HG03571 (cell line): ENCODE results near the gene PXMP2.
A peak's percentile ranks its signal among the peaks of the same experiment; 100 is the strongest.

Experiments
- ATAC-seq: cut with Tn5 transposase; IDR thresholded peaks from one replicate; pipeline ENCODE4 v1.9.1; 2021; ENCODE audit not compliant: unreplicated experiment

PXMP2 gene

DNA sequence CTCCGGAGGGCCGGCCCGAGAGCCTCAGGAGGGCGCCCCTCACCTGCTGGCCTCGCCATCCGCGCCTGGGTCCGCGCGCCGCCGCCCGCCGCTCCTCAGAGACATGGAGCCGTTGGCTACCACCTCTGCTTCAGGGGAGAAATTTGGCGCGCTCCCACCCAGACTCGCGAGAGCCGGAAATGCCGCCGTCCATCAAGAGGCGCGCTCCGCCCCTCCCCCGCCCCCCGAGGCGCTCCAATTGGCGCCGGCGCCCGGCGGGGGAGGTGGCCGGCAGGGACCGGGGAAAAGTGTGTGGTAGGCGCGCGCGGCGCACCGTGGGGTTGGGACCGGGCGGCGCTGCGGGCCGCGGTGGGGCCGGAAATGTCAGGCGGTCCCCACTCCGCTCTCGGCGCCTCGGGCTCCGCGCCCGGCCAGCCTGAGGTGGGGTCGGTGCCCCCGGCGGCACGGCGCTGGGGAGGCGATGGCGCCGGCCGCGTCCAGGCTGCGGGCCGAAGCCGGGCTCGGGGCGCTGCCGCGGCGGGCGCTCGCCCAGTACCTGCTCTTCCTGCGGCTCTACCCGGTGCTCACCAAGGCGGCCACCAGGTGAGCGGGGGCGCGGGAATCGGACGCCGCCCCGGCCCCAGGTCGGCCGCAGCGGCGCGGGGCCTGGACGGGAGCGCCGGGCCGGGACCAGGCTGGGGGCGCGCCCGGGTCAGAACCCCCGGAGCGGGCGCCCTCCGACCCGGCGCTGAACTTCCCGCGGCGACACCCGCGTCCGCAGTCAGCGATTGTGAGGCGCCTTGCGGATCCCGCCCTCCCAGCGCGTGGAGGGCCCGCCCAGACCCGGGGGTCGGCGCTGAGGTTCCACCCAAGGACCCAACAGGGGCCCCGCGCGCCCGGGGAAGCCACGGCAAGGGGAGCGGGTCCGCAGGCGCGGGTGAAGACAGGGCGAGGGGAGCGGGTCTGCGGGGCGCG is at the start of gene PXMP2, which contains the start of gene POLE:
PXMP2 (plus strand) TSS at position 377 of the 954 bp plus-strand sequence; CDS start at position 461, 84 bp downstream.
POLE (minus strand) TSS at position 132 of the 954 bp plus-strand sequence; CDS start at position 105, 27 bp downstream.
- ATAC-seq: peak; percentile 84

DNA sequence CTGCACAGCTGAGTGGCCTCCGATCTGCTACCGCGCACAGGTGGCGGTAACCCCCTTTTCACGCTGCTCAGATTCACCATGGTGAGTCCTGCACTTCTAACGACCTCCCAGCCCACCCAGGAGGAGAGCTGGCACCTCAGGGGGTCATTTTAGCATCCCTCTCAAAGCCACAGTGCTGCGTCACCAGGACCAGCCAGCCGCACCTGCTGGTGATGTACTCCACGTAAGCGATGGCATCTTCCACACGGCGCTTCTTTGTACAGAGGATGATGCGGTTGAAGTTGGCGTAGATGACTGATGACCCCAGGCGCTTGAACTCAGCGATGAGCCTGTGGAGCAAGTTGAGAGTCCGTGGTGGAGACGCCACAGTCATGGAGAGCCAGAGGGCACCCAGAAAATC is 49.6 kb upstream of the PXMP2 start:
- ATAC-seq: no peak

DNA sequence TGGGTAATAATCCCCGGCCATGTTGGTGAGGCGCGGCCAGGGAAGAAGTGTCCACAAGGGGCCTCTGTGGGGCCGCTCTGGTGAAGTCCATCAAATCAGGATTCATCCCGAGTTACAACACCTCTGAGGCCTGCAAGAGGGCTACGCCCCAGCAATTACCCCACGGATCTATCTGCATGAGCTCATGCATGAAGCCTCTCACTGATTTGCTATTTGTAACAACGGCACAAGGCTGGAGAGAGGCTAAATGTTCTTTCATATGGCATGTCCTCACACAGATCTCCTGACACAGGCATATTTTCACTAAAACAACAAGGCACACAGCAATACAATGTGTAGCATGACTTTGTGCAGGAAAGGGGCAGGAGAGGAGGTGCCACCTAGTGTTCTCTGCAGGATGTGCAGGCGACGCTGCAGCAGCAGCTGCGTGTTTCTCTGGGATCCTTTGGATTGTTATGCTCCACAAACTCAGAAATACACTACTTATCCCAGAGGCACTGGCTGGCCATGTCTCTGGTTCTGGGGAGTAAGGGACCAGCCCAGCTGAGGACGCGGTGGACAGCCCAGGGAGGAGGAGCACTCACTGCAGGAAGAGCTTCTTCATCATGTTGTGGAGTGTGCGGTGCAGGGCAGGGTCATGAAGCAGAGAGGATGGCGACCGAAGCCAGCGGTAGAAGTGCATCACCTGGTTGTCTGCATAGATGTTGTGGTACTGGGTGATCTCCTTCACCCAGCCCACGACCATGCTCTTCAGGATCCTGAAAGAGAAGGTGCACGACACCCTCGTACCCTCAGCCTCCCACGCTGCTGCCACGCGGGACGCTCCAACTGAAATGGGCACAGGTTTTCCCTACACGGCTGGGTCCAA is 48.6 kb upstream of the PXMP2 start:
- no peak for ATAC-seq

DNA sequence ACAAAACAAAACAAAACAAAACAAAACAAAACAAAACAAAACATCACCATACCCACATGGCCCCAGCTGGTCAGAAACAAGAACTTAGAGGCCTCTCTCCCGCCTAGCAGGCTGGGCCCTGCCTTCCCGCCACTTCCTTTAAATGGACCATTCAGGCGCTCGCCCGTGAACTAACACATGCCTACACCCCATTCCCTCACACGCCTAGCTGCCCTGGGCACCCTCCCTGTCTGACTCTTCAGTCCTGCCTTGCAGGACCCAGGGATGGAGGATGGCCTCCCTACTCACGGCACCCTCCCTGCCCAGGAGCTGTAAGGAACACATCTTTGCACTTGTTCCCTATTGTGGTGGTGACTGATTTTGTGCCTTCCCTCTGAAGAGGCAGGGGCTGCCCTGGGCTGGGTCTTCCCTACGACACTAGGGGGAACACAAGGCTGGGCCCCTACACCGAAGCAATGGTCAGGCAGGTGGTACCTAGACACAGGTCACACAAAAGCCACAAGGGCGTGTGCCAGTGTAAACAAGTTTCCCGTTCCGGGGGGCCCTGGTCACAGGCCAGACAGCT is 47.3 kb upstream of the PXMP2 start:
- ATAC-seq: no peak

DNA sequence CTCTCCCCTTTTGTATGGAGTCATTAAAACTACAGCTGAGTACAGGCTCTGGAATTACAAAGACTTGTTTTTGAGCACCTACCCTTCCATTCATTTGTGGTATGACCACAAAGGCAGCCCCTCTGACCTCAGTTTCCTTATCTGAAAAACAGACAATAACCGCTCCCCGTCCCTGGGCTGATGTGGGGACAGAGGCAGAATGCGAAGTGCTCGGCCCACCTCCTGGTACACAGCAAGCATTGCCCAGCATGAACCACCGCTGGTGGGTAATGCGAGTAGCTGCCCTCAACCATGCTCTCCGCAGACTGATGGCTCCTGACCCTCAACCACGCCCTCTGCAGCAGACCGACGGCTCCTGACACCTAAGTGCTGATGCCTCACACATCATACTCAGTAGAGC is 46.5 kb upstream of the PXMP2 start:
- no peak for ATAC-seq

DNA sequence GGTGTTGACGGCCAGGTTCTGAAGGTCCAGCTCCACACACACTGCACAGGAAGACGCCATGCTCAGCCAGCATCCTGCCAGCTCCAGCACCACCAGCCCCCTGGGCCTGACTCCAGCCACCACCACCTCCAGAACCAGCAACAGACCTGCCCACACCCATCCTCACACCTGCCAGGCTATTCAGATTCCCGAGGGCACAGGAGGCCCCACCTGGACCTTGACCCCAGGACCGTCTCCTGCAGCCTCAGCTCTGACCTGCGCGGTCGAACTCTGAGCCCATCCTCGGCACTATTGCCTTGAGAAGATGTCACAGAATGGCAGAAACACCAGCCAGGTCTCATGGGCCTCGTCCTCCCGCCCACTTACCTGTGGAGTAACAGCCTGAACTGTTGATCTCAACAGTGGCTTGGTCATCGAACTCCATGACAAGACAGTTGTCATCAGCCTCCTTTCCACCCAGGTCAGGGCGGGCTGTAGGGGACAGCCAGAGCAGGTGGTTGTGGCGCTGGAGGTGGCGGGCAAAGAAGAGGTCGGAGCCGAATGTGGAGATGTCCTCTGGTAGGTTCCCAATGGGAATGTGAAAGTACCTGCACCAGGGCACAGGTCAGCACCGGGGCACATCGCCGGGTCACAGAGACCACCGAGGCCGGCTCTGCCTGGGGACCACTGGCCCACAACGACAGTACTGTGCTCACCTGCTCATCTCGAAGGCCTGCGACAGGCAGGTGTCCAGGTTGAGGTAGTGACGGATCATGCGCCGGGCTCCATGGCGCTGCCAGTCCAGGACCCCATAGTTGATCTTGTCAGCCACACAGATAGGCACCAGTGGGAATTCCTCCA is 45.4 kb upstream of the PXMP2 start:
- ATAC-seq: no peak

DNA sequence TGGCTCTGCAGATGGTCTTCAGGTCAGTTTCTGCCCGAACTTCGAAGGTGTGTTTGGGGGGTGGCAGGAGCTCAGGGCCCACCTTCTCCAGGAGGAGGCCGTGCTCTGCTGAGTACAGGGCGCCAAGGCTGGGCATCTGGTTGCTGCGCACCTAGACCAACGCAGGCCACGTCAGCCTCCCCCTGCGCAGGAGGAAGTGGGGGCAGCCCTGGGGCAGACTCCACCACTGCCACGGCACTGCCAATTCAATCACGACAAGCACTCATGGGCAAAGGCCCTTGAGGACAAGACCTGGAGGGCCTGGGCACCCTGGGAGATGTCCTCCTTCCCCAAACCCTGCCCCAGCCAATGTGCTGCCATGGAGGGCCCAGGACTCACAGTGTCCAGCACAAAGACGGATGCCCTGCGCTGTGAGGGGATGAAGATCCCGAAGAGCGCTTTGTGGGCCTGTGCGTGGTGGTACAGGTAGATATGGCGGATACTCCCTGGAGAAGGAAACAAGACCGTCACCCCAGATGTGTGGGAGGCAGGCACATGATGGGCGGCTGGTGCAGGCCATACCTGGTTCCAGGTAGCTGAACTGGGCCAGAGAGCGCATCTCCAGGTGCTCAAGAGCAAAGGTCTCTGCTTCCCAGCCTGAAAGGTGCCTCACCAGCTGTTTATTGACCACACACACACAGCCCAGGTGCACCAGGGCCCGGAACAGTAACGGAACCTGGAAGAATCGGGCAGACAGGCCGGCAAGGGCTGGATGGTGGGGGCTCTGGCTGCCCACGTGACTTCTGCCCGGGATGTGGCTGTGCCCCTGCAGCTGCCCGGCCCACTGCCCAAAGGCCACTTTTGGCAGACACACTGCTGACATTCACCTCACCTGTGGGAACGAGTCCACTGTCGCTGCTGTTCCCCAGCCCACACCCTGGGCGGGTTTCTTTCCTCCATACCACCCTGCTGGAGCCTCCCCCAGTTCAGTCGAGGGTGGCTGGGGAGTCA is 44.2 kb upstream of the PXMP2 start:
- ATAC-seq: no peak

DNA sequence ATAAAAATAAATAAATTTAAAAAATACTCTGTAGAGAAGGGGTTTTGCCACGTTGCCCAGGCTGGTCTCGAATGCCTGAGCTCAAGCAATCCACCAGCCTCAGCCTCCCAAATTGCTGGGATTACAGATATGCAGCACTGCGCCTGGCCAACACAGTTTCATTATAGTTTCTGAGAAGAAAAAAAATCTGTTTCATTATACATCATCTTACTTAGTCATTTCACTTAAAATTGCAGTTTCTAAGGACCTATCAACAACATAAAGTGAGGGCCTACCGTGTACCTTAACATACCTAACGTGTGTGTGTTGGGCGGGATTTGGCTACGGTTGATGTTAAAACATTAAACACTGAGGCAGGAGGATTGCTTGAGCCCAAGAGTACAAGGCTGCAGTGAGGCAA is 40.5 kb upstream of the PXMP2 start:
- no peak for ATAC-seq

DNA sequence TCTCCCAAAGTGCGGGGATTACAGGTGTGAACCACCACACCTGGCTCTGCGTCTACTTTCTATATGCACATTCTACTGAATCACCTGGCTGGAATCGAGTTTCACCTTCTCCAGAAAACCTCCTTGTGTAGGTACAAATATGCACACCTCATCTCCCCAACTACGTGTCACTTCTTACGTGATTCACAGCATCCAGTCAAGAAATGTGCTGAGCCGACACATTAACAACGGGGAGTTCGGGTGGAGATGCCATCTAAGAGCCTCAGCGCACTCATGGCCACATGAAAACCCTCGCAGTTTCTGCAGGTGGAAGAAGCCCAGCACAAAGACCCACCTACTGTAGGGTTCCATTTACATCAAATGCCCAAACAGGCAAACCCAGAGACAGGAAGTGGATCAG is 39.5 kb upstream of the PXMP2 start:
- no peak for ATAC-seq

DNA sequence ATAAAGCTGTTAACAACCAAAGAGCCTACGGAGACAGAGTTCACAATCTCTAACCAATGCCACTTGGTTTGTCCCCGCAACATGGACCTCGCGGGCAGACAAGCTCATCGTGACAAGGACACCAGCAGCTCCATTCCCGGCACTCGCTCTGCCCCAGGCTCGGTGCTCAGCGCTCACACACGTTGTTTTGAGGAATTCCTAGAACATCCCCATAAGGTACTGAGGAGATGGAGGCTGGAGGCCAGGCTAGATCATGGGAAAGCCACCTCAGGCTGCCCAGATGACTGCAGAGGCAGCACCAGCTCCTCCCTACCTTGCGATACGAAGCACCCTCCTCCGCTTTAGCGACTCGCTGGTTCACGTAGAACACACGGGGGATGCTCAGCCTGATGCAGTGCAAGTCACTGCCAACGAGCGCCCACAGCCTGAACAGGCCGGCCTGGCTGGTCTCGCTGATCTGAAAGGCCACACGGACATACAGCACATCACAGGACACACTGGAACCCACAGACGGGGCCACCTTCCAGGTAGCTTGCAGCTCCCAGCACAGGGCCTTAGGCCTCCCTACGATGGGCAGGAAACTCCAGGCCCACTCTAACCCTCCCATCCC is 38.7 kb upstream of the PXMP2 start:
- ATAC-seq: no peak

DNA sequence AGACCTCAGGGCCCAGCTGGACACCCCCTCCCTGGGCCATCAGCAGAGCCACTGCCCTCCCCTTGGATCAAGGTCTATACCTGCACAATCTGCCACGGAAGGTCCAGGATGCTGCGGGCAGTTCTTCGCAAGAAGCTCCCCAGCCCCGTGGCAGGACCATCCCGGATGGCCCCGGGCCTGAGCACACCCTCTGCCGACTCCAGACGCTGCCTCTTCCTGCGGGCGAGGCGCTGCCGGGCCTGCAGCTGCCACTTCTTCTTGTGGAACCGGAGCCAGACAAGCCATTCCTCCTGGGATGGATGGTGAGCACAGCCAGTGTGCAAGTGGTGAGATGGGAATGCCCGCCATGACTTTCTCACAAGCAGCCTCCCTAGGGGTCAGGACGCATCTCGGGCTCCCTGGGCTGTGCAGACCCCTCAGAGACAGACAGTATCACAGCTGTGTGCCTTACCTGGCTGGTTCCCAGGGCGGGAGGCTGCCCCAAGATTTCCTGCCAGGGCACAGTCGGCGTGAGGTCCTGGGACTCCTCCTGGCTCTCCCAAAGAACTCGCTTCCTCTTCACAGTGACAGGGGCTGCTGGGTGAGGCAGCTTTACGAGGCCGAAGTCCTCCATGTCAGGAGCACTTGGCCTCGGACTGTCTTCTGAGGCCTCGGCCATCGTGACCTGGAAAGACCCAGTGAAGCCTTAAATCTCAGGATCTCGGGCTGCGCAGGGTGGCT is 38.0 kb upstream of the PXMP2 start:
- ATAC-seq: no peak

DNA sequence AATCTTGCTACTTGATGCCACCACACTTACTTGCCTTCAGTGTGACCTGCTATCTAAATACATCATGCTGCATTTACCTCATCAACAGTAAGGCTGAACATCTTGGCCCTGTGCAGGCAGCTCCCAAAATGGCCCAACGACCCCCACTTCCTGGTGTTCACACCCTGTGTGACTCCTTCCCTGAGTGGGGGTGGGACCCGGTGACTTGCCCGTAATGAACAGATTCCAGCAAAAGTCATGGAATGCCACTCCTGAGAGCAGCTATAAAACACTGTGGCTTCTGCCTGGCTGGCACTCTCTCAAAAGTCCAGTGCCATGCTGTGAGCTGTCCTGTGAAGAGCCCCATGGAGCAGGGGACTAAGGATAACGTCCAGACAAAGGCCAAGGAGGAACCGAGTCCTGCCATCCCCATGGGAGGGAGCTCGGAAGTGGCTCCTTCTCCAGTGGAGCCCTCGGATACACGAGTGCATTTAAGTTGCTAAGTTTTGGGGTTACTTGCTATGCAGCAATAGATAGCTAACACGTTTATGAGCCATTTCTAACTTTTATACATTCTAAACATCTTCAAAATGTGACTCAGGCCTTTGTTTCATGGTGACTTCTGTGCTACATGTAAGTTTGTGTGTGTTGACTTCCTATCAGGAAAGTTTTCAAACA is 35.8 kb upstream of the PXMP2 start:
- no peak for ATAC-seq

DNA sequence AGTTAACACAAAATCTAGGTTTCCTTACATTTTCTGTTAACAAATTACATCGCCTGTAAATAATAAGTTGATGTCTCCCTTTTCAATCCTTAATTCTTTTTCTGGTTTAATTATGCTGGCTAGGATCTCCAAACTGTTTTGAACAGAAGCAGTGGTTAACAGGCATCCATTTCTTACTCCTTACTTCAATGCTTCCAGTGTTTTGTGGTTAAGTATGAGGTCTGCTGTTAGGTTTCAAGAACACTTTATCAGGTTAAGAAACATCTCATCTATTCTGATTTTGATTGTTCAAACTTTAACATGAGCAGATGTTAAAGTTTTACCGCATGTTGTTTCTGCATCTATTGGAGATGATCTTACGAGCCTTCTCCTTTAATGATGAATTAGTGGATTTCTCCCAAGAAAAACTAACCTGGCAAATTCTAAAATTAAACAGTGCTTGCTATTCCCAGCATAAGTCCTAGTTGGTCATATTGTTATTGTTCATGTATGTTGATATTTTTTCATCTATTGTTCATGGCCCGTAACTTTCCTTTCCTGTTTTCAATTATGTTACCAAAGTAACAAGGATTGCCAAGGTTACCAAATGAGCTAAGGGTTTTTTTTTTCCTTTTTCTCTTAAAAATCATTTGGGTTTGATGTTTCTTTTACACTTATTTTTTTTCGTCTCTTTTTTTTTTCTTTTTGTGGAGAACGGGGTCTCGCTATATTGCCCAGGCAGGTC is 33.7 kb upstream of the PXMP2 start:
- ATAC-seq: no peak

DNA sequence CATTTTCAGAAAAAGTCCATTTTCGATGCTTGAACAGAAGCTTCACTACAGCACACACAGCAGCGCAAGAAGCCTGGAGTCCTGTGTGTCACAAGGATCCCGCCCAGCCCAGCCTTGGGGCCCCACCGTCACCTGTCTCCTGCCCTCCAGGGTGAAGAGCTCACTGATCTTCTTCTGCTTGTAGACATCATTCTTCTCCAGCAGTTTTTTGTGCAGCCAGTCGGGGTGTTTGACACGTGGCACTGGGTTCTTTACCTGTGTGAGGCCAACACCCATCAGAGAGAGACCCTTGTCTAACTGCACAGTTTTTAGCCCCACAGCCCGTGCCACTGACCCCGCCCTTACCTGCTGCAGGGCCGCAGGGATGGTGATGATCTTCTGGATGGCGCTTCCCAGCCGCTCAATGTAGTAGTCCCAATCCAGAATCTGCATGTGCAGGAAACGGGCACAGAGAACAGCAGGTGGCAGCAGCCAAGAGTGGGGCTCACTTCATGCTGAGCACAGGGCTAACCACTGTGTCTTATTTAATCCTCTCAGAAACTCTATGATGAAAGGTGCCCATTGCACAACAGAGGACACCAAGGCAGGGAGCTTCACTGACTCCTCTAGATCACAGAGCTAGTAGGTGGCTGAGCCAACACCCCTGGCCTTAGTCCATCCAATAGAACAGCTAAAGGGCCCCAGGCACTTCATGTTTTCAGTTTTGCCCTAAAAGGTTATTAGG is 30.2 kb upstream of the PXMP2 start:
- no peak for ATAC-seq

DNA sequence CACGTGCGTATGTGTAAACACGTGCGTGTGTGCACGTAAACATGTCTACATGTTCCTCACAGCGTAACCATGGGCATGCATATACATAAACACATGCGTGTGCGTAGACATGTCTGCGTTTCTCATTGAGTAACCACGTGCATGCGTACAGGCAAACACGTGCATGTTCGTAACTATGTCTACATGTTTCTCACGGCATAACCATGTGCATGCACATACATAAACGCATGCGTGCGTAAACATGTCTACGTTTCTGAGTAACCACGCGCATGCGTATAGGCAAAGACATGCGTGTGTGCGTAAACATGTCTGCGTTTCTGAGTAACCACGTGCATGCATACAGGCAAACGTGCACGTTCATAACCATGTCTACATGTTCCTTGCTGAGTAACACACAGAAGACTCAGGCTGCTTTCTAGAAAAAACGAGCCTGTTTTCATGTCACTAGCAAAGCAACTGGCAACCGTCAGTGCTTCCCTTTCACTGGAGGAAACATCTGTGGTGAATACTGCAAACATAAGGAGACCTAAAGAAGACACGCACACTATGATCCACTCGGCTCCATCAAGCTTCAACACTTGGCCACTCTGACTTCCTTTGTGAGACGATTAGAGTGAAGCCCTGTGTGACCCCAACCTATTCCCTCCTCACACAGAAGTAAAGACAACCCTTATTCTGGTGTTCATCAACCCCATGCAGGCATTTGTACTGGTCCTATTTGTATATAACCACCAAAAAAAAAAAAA is 29.1 kb upstream of the PXMP2 start:
- no peak for ATAC-seq

DNA sequence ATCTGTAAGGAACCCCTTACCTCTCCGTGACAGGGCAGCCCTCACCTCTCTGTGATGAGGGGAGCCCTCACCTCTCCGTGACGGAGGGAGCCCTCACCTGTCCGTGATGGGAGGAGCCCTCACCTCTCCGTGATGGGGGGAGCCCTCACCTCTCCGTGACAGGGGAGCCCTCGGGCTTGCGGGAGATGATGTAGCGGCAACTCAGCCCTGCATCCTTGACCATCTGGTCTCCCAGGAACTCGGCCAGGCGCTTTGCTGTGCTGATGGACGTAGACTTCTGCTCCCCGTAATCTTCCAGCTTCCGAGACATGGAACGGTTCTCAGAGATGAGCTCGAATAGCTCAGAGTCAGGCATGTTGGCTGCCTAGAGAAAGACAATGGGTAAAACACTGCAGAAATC is 28.2 kb upstream of the PXMP2 start:
- no peak for ATAC-seq
